ENCODE data around the gene FANCM. TPM values are rescaled to one million over a fixed set of nuclear protein-coding genes. Genes with fewer than 3 reads are reported as not detected.

Gene FANCM, protein sequence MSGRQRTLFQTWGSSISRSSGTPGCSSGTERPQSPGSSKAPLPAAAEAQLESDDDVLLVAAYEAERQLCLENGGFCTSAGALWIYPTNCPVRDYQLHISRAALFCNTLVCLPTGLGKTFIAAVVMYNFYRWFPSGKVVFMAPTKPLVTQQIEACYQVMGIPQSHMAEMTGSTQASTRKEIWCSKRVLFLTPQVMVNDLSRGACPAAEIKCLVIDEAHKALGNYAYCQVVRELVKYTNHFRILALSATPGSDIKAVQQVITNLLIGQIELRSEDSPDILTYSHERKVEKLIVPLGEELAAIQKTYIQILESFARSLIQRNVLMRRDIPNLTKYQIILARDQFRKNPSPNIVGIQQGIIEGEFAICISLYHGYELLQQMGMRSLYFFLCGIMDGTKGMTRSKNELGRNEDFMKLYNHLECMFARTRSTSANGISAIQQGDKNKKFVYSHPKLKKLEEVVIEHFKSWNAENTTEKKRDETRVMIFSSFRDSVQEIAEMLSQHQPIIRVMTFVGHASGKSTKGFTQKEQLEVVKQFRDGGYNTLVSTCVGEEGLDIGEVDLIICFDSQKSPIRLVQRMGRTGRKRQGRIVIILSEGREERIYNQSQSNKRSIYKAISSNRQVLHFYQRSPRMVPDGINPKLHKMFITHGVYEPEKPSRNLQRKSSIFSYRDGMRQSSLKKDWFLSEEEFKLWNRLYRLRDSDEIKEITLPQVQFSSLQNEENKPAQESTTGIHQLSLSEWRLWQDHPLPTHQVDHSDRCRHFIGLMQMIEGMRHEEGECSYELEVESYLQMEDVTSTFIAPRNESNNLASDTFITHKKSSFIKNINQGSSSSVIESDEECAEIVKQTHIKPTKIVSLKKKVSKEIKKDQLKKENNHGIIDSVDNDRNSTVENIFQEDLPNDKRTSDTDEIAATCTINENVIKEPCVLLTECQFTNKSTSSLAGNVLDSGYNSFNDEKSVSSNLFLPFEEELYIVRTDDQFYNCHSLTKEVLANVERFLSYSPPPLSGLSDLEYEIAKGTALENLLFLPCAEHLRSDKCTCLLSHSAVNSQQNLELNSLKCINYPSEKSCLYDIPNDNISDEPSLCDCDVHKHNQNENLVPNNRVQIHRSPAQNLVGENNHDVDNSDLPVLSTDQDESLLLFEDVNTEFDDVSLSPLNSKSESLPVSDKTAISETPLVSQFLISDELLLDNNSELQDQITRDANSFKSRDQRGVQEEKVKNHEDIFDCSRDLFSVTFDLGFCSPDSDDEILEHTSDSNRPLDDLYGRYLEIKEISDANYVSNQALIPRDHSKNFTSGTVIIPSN (N-terminal part only)
- total RNA-seq (10 to 100 TPM in 1 of 5 donors, 1 to 10 TPM in 4; 2.9 to 15.2 (median 4.0) TPM), polyA plus RNA-seq (1 to 10 TPM in 2 of 3 donors, under 1 TPM in 1; 0.92 to 3.1 (median 1.8) TPM)
- long read RNA-seq, donor 1: 0 reads
- long read RNA-seq, donor 2: 0 reads
- long read RNA-seq, donor 3, partial matches to known transcripts: 0 of 1 reads
- long read RNA-seq, donor 3, other reads (novel, unspliced or antisense): 0 of 1 reads
- long read RNA-seq, donor 4: 0 reads
- long read RNA-seq, donor 5: 0 reads
- long read RNA-seq, donor 6, partial matches to known transcripts: 18 of 20 reads
- long read RNA-seq, donor 6, other reads (novel, unspliced or antisense): 0 of 20 reads
- long read RNA-seq, donor 7: 0 reads
- long read RNA-seq, donor 8, partial matches to known transcripts: 0 of 2 reads
- long read RNA-seq, donor 8, other reads (novel, unspliced or antisense): 0 of 2 reads
- long read RNA-seq, donor 9, partial matches to known transcripts: 5 of 5 reads
- long read RNA-seq, donor 9, other reads (novel, unspliced or antisense): 0 of 5 reads
- long read RNA-seq, donor 10: 0 reads

- DNase-seq: peak; percentile 96 to 98
- peak; percentile 53 to 89 (median 68) for TF ChIP-seq POLR2AphosphoS5 (IDR thresholded peaks at IDR 0.05)
- TF ChIP-seq CTCF (IDR thresholded peaks at IDR 0.05): no peak
- no peak for TF ChIP-seq EP300 (IDR thresholded peaks at IDR 0.05)
- Histone ChIP-seq H3K27ac (peak within 1 kb of the TSS; percentile 74 to 91 (median 85)), H3K4me3 (peak within 1 kb of the TSS; percentile 59 to 86 (median 80)), H3K27me3 (no peaks in the 10 kb centered on the region), H3K9me3 (no peaks in the 10 kb centered on the region), H3K36me3 (no peaks in the 10 kb centered on the region), H3K4me1 (peaks cover 19 to 59% (median 34%) of the 10 kb centered on the region in 4 donors)
- WGBS, 5 donors: 0 to 1% (median 0%) methylated on average over 42 to 48 of the region's 48 CpGs
- intact Hi-C loops (cut with DNase I; ENCODE audit: low total_unique reads): loop anchor here (10.0 kb wide), 1 partner anchor 129 kb away; no protein-coding TSS in a partner anchor
These were observed at the start of gene FANCM for GRCh38 chr14:45135659-45136395. Gene FANCM (plus strand): TSS chr14:45135930. CDS start chr14:45136032, 102 bp downstream.

- Histone ChIP-seq H3K9me3 (no peaks in the 10 kb centered on the region), H3K36me3 (no peaks in the 10 kb centered on the region), H3K27me3 (no peaks in the 10 kb centered on the region), H3K4me3 (no peak overlapping the region), H3K27ac (no peak overlapping the region), H3K4me1 (peaks cover 20 to 68% (median 46%) of the 10 kb centered on the region in 4 donors)
- 30 to 45% (median 38%) methylated on average over 1 of the region's 1 CpG for WGBS, 5 donors
- no peak for DNase-seq
- TF ChIP-seq EP300 (IDR thresholded peaks at IDR 0.05): no peak
- TF ChIP-seq POLR2A (IDR thresholded peaks at IDR 0.05): no peak
- TF ChIP-seq CTCF (IDR thresholded peaks at IDR 0.05): no peak
- TF ChIP-seq POLR2AphosphoS5 (IDR thresholded peaks at IDR 0.05): no peak
- intact Hi-C loops (cut with DNase I; ENCODE audit: low total_unique reads): no loop called here
These were observed 45.9 kb upstream of the FANCM start for GRCh38 chr14:45089813-45090212.

DNA sequence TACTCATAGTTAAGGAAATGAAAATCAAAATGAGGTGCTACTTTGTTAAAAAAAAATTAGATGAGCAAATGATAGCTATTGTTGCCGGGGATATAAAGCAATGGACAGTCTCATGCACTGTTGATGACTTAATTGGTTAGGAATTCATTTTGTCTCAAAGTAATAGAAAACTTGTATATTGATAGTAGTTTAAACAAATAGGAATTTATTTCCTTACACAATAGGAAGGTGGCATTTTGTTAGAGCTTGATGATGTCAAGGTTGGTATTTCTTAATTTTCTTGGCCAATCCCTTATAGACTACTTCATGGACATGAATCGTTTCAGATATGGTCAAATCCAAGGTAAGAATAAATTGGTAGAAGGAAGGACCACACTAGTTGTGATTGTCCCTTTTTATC is 44.0 kb upstream of the FANCM start:
- intact Hi-C loops (cut with DNase I; ENCODE audit: low total_unique reads): no loop called here
- peaks cover 5 to 49% (median 29%) of the 10 kb centered on the region in 4 donors for H3K4me1 ChIP-seq
- WGBS, 5 donors: 86 to 96% (median 90%) methylated on average over 2 of the region's 2 CpGs

More for the DNA sequence above, 44.0 kb upstream of the FANCM start:
- H3K4me3 ChIP-seq: no peak overlapping the region
- H3K9me3 ChIP-seq: no peaks in the 10 kb centered on the region
- no peak for DNase-seq
- TF ChIP-seq EP300 (IDR thresholded peaks at IDR 0.05) (no peak), CTCF (IDR thresholded peaks at IDR 0.05) (no peak), POLR2AphosphoS5 (IDR thresholded peaks at IDR 0.05) (no peak), POLR2A (IDR thresholded peaks at IDR 0.05) (no peak)
- no peak overlapping the region for H3K27ac ChIP-seq
- H3K27me3 ChIP-seq: no peaks in the 10 kb centered on the region
- peaks cover 15 to 19% (median 17%) of the 10 kb centered on the region in 4 donors for H3K36me3 ChIP-seq
